BLaER1 (cell line): ENCODE results near the gene SPOCD1.

Experiments
- H3K27ac ChIP-seq: shearing (Covaris generic); formaldehyde crosslinking; 2 replicates; pipeline ENCODE4 v1.8.1; 2022
- H3K27me3 ChIP-seq: shearing (Covaris generic); formaldehyde crosslinking; 2 replicates; pipeline ENCODE4 v1.8.1; 2022
- H3K36me3 ChIP-seq: shearing (Covaris generic); formaldehyde crosslinking; 2 replicates; pipeline ENCODE4 v1.8.1; 2022
- H3K4me1 ChIP-seq: shearing (Covaris generic); formaldehyde crosslinking; 2 replicates; pipeline ENCODE4 v1.8.1; 2022
- H3K4me2 ChIP-seq: shearing (Covaris generic); formaldehyde crosslinking; 2 replicates; pipeline ENCODE4 v1.8.1; 2022
- H3K4me3 ChIP-seq: shearing (Covaris generic); formaldehyde crosslinking; 2 replicates; pipeline ENCODE4 v1.8.1; 2022
- H3K9ac ChIP-seq: shearing (Covaris generic); formaldehyde crosslinking; 2 replicates; pipeline ENCODE4 v1.8.1; 2022
- H3K9me3 ChIP-seq: shearing (Covaris generic); formaldehyde crosslinking; 2 replicates; pipeline ENCODE4 v1.8.1; 2022
- H4K20me1 ChIP-seq: shearing (Covaris generic); formaldehyde crosslinking; 2 replicates; pipeline ENCODE4 v1.8.1; 2022
- Cebpa-rat ChIP-seq: shearing (Covaris generic); IDR thresholded peaks from 2 replicates; pipeline ENCODE4 v1.8.1; 2022

The SPOCD1 gene

DNA sequence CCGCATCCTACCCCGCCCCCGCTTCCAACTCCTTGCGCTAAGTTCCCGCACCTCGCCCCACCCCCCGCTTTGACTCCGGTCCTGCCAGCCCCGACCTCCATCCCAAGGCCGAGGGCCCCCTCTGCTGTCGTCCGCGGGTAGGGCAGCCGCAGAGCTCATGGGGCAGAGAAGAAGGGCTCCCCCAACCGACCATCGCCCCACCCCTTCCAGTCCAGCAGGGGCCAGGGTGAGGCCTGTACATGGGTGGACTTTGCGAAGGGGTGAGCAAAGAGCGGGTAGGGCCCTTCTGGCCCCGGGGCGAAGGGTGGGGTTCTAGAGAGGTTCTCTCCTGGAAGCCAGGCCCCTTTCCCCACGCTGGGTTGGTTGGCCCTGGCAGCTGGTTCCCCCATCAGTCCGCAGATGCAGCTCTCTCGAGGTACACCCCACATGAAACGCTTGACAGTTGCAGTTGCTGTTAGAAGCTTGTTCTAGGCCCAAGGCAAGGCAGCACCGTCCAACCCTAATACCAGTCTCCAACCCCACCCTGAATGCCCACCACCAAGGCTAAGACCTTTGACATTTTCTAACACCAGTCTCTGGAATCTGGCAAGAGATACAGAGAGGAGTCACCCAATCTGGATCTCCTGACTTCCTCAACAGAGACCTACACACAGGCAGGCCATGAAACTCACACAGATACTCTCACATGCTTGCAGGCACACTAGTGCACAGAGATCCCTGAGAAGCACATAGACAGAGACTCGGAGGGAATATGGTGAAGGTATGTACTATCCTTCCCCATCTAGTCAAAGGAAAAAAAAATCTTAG is 26.4 kb downstream of the SPOCD1 start:
- Histone ChIP-seq H3K4me1 (peaks cover 59% of the 10 kb centered on the region), H3K4me3 (peak overlapping the region; percentile 75), H3K27me3 (no peaks in the 10 kb centered on the region), H3K4me2 (peak overlapping the region; percentile 60), H3K9ac (0 out of 2 replicates have a peak overlapping the region, but pooled peaks have one; percentile 73), H3K36me3 (no peaks in the 10 kb centered on the region), H4K20me1 (no peaks in the 10 kb centered on the region), H3K9me3 (no peaks in the 10 kb centered on the region), H3K27ac (no peak overlapping the region)
- no peak for TF ChIP-seq Cebpa-rat

GRCh38 chr1:31788825-31789256 is 27.0 kb downstream of the SPOCD1 start:
- no peaks in the 10 kb centered on the region for H3K9me3 ChIP-seq
- no peak for TF ChIP-seq Cebpa-rat
- no peaks in the 10 kb centered on the region for H3K36me3 ChIP-seq
- H3K27ac ChIP-seq: no peak overlapping the region
- peaks cover 62% of the 10 kb centered on the region for H3K4me1 ChIP-seq
- H3K27me3 ChIP-seq: no peaks in the 10 kb centered on the region
- H3K4me3 ChIP-seq: peak overlapping the region; percentile 75
- H4K20me1 ChIP-seq: no peaks in the 10 kb centered on the region
- H3K9ac ChIP-seq: peak overlapping the region; percentile 73
- peak overlapping the region; percentile 98 for H3K4me2 ChIP-seq

DNA sequence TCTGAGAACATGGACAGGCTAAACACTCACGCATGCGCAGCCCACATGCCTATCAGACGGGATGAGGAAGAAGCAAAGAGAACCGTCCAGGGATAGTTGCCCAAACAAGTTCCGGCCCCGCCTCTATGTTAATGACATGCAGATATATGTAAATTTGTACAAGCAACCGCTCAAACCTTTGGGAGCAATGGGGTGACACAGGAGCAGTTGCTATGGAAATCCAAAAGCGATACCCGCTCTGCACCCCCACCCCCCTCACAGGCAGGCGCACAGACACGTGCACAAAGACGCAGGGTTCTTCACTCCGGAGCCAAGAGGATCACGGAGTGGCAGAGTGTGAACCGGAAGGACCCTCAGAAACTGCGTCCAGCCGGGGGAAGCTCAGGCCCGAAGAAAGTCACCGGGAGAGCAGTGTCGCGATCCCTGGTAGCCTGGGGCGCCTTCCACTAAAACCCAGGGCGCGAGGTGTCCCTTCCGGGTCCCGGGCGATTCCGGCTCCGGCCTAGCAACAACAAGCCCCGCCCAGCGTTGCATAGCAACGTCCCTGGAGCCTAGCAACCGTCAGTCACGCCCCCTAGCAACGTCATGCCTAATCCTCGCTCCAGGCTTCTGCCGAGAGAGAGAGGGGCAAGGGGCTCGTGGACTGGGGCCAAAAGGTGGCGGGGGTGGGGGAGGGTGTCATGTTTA is 27.5 kb downstream of the SPOCD1 start:
- Histone ChIP-seq H3K4me2 (peak overlapping the region; percentile 98), H3K9me3 (no peaks in the 10 kb centered on the region), H3K27ac (peak overlapping the region; percentile 78), H3K36me3 (no peaks in the 10 kb centered on the region), H3K4me3 (peak overlapping the region; percentile 75), H4K20me1 (no peaks in the 10 kb centered on the region), H3K4me1 (peaks cover 62% of the 10 kb centered on the region), H3K27me3 (no peaks in the 10 kb centered on the region), H3K9ac (peak overlapping the region; percentile 73)
- TF ChIP-seq Cebpa-rat: no peak

- Histone ChIP-seq H4K20me1 (no peaks in the 10 kb centered on the region), H3K9me3 (no peaks in the 10 kb centered on the region), H3K4me3 (peak overlapping the region; percentile 75), H3K36me3 (no peaks in the 10 kb centered on the region), H3K27ac (peak overlapping the region; percentile 36; the same call in 1 of the 2 replicates), H3K27me3 (no peaks in the 10 kb centered on the region), H3K4me2 (peak overlapping the region; percentile 98), H3K4me1 (peaks cover 64% of the 10 kb centered on the region), H3K9ac (no peak overlapping the region)
- no peak for TF ChIP-seq Cebpa-rat
These were observed 28.1 kb downstream of the SPOCD1 start for GRCh38 chr1:31787786-31788137.

GRCh38 chr1:31787261-31787660 is 28.6 kb downstream of the SPOCD1 start:
- no peak for TF ChIP-seq Cebpa-rat
- Histone ChIP-seq H3K27me3 (no peaks in the 10 kb centered on the region), H3K9me3 (no peaks in the 10 kb centered on the region), H3K4me1 (peaks cover 69% of the 10 kb centered on the region), H3K4me3 (no peak overlapping the region), H3K27ac (peak overlapping the region; percentile 36; the same call in 1 of the 2 replicates), H3K9ac (no peak overlapping the region), H3K36me3 (no peaks in the 10 kb centered on the region), H4K20me1 (no peaks in the 10 kb centered on the region), H3K4me2 (peak overlapping the region; percentile 98)

- no peak overlapping the region for H3K27ac ChIP-seq
- H3K4me3 ChIP-seq: no peak overlapping the region
- no peaks in the 10 kb centered on the region; the same call in 1 of the 2 replicates for H3K27me3 ChIP-seq
- H3K9me3 ChIP-seq: no peaks in the 10 kb centered on the region
- H3K36me3 ChIP-seq: no peaks in the 10 kb centered on the region
- H4K20me1 ChIP-seq: no peaks in the 10 kb centered on the region
- H3K4me2 ChIP-seq: peak overlapping the region; percentile 98; the same call in 1 of the 2 replicates
- peaks cover 76% of the 10 kb centered on the region for H3K4me1 ChIP-seq
- no peak for TF ChIP-seq Cebpa-rat
- H3K9ac ChIP-seq: no peak overlapping the region; the same call in 1 of the 2 replicates
These were observed 29.3 kb downstream of the SPOCD1 start for GRCh38 chr1:31786366-31787060.

DNA sequence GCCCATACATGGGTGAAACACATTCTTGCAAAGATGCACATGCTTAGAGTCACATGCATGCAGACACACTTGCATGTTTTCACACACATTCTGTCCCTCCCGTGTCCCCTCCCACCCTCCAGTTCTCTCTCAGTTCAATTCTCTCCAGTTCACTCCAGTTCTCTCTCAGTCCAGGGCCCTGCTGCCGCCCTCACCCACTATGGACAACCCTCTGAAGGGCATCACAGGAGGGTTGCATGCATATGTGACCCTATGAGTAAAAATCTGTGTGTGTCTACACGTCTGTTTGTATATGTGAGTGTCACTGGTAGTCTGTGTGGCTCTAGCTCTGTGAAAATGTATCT is 29.9 kb downstream of the SPOCD1 start:
- H3K36me3 ChIP-seq: no peaks in the 10 kb centered on the region
- no peak overlapping the region for H3K4me3 ChIP-seq
- H3K9me3 ChIP-seq: no peaks in the 10 kb centered on the region
- H3K4me2 ChIP-seq: peak overlapping the region; percentile 78
- H3K27ac ChIP-seq: no peak overlapping the region
- H4K20me1 ChIP-seq: no peaks in the 10 kb centered on the region
- no peak for TF ChIP-seq Cebpa-rat
- H3K9ac ChIP-seq: peak overlapping the region; percentile 45; the same call in 1 of the 2 replicates
- H3K27me3 ChIP-seq: no peaks in the 10 kb centered on the region; the same call in 1 of the 2 replicates
- H3K4me1 ChIP-seq: peaks cover 82% of the 10 kb centered on the region

GRCh38 chr1:31785020-31785946 is 30.5 kb downstream of the SPOCD1 start:
- no peaks in the 10 kb centered on the region for H3K36me3 ChIP-seq
- H3K9me3 ChIP-seq: no peaks in the 10 kb centered on the region
- H3K27me3 ChIP-seq: no peaks in the 10 kb centered on the region; the same call in 1 of the 2 replicates
- H3K4me1 ChIP-seq: peaks cover 87% of the 10 kb centered on the region
- H3K27ac ChIP-seq: peak overlapping the region; percentile 71
- peak overlapping the region; percentile 78 for H3K4me2 ChIP-seq
- H3K9ac ChIP-seq: peak overlapping the region; percentile 54
- no peak overlapping the region for H3K4me3 ChIP-seq
- H4K20me1 ChIP-seq: no peaks in the 10 kb centered on the region
- TF ChIP-seq Cebpa-rat: no peak
